Measurements from ENCODE around the gene PRKCA.

PRKCA gene

GRCh38 chr17:66684731-66685130, 382.3 kb downstream of the PRKCA start:
- DNase-seq (ENCODE audit: low read depth in 1 of 2, low spot score in 1 of 2) = no peak
- Histone ChIP-seq H3K27ac (replicated peaks) (no peak overlapping the region), H3K27me3 (ENCODE audit: insufficient read depth, poor library complexity, severe bottlenecking) (no peaks in the 10 kb centered on the region), H3K4me3 (replicated peaks; ENCODE audit: insufficient read depth, low read length) (no peak overlapping the region)
- TF ChIP-seq GABPA (IDR thresholded peaks at IDR 0.05; ENCODE audit: low read depth) = no peak
- no peak for TF ChIP-seq POLR2AphosphoS5 (IDR thresholded peaks at IDR 0.05; ENCODE audit: low read depth)
- TF ChIP-seq, protein P1, sequence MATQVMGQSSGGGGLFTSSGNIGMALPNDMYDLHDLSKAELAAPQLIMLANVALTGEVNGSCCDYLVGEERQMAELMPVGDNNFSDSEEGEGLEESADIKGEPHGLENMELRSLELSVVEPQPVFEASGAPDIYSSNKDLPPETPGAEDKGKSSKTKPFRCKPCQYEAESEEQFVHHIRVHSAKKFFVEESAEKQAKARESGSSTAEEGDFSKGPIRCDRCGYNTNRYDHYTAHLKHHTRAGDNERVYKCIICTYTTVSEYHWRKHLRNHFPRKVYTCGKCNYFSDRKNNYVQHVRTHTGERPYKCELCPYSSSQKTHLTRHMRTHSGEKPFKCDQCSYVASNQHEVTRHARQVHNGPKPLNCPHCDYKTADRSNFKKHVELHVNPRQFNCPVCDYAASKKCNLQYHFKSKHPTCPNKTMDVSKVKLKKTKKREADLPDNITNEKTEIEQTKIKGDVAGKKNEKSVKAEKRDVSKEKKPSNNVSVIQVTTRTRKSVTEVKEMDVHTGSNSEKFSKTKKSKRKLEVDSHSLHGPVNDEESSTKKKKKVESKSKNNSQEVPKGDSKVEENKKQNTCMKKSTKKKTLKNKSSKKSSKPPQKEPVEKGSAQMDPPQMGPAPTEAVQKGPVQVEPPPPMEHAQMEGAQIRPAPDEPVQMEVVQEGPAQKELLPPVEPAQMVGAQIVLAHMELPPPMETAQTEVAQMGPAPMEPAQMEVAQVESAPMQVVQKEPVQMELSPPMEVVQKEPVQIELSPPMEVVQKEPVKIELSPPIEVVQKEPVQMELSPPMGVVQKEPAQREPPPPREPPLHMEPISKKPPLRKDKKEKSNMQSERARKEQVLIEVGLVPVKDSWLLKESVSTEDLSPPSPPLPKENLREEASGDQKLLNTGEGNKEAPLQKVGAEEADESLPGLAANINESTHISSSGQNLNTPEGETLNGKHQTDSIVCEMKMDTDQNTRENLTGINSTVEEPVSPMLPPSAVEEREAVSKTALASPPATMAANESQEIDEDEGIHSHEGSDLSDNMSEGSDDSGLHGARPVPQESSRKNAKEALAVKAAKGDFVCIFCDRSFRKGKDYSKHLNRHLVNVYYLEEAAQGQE (IDR thresholded peaks at IDR 0.05; ENCODE audit: insufficient replicate concordance, low read depth) = no peak
- TF ChIP-seq SPI1 (IDR thresholded peaks at IDR 0.05; ENCODE audit: borderline replicate concordance, low read depth) = no peak
- TF ChIP-seq, protein P2, sequence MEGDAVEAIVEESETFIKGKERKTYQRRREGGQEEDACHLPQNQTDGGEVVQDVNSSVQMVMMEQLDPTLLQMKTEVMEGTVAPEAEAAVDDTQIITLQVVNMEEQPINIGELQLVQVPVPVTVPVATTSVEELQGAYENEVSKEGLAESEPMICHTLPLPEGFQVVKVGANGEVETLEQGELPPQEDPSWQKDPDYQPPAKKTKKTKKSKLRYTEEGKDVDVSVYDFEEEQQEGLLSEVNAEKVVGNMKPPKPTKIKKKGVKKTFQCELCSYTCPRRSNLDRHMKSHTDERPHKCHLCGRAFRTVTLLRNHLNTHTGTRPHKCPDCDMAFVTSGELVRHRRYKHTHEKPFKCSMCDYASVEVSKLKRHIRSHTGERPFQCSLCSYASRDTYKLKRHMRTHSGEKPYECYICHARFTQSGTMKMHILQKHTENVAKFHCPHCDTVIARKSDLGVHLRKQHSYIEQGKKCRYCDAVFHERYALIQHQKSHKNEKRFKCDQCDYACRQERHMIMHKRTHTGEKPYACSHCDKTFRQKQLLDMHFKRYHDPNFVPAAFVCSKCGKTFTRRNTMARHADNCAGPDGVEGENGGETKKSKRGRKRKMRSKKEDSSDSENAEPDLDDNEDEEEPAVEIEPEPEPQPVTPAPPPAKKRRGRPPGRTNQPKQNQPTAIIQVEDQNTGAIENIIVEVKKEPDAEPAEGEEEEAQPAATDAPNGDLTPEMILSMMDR (IDR thresholded peaks at IDR 0.05; ENCODE audit: insufficient read depth, low read length) = no peak

DNA sequence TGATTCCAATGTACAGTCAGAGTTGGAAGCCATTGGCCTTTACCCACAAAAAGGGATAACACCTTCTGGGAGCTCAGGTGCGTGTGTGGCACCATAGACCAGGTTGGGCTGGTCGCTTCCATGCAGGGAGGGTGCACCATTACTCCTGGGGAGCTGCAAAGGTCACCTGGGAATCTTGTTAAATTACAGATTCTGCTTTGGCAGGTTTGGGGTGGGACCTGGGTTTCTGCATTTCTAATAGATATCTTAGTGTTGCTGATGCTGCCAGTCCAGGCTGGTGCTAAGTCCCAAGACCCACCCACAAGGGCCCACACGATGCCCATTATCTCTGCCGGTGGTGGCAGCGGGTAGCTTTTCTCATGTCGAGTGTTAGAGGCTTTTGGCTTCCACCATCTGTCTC, 384.2 kb downstream of the PRKCA start:
- H3K27me3 ChIP-seq (ENCODE audit: insufficient read depth, poor library complexity, severe bottlenecking) = no peaks in the 10 kb centered on the region
- DNase-seq (ENCODE audit: low read depth in 1 of 2, low spot score in 1 of 2) = no peak
- no peak overlapping the region for H3K4me3 ChIP-seq (replicated peaks; ENCODE audit: insufficient read depth, low read length)
- TF ChIP-seq, protein P1 (IDR thresholded peaks at IDR 0.05; ENCODE audit: insufficient replicate concordance, low read depth) = no peak
- no peak overlapping the region for H3K27ac ChIP-seq (replicated peaks)

DNA sequence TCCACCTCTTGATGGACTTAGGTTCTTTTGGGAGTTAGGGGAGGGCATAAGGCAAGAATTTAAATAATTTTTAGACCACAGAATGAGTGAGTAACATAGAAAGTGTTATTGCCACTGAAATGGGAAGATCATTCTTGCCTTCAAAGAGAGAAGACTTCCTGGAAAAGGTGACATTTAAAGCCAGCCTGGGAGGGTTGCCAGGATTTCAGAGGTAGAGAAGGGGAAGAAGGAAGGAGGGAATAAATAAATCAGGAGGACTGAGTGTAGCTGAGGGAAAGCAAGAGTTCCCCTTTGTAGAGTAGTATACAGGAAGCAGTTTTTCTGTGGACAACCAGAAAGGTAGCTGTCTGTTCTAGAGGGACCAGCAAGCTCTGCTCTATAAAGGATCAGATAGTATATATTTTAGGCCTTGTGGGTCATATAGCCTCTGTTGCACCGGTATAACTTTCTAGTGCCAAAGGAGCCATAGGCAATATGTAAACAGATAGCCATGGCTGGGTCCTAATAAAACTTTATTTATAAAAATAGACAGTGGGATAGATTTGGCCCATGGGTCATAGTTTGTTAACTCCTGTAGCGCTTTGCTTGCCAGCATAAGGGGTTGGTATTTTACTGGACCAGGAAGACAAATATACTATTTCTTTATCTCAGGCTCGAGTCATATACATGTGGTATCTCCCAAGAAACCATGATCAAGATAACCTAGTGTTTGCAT, 385.3 kb downstream of the PRKCA start:
- DNase-seq (ENCODE audit: low read depth in 1 of 2, low spot score in 1 of 2) = no peak
- Histone ChIP-seq H3K4me3 (replicated peaks; ENCODE audit: insufficient read depth, low read length) (no peak overlapping the region), H3K27me3 (ENCODE audit: insufficient read depth, poor library complexity, severe bottlenecking) (no peaks in the 10 kb centered on the region), H3K27ac (replicated peaks) (no peak overlapping the region)
- TF ChIP-seq GABPA (IDR thresholded peaks at IDR 0.05; ENCODE audit: low read depth) (no peak), POLR2AphosphoS5 (IDR thresholded peaks at IDR 0.05; ENCODE audit: low read depth) (no peak), SPI1 (IDR thresholded peaks at IDR 0.05; ENCODE audit: borderline replicate concordance, low read depth) (no peak)
- TF ChIP-seq, protein P2 (IDR thresholded peaks at IDR 0.05; ENCODE audit: insufficient read depth, low read length) = no peak
- TF ChIP-seq, protein P1 (IDR thresholded peaks at IDR 0.05; ENCODE audit: insufficient replicate concordance, low read depth) = no peak

Measured in HL-60 (cell line).